T-helper 17 cell (primary cell): ENCODE measurements around the gene TSPAN12. TPM values are rescaled to one million over a fixed set of nuclear protein-coding genes. Genes with fewer than 3 reads are reported as not detected.

Experiments used
- ATAC-seq: fragments of 150-1000 bp; cut with Tn5 transposase; 2 replicates; pipeline ENCODE4 v1.10.0; 2021; ENCODE audit warnings: mild to moderate bottlenecking, moderate library complexity
- DNase-seq, 3 donors: peaks; one replicate each; pipeline versions ENCODE4 v3.0.0 to v3.0.0-alpha.2; 2020 to 2021
- H3K9me3 ChIP-seq: one replicate; pipeline ENCODE4 v1.7.0; 2013; ENCODE audit warnings: low read length, mild to moderate bottlenecking; ENCODE audit not compliant: control insufficient read depth, poor library complexity, severe bottlenecking
- H3K27ac Mint-ChIP-seq: one replicate; pipeline ENCODE4 v1.8.0; 2022; ENCODE audit warnings: mild to moderate bottlenecking, moderate library complexity, mixed read lengths
- H3K27me3 Mint-ChIP-seq: one replicate; pipeline ENCODE4 v1.8.0; 2022; ENCODE audit warnings: mixed read lengths
- H3K36me3 Mint-ChIP-seq: one replicate; pipeline ENCODE4 v1.8.0; 2022; ENCODE audit warnings: low read depth, mixed read lengths
- H3K4me1 Mint-ChIP-seq: one replicate; pipeline ENCODE4 v1.8.0; 2022; ENCODE audit warnings: mild to moderate bottlenecking, mixed read lengths
- H3K4me3 Mint-ChIP-seq: one replicate; pipeline ENCODE4 v1.8.0; 2022; ENCODE audit warnings: mild to moderate bottlenecking, moderate library complexity, mixed read lengths
- total RNA-seq, 4 donors: library from RNA in 2 of 4; stranded (reverse) in 2 of 4; gene quantifications; one replicate each; pipeline ENCODE4 v1.2.3 and lab custom pipeline; 2022 to 2026

Gene TSPAN12
- total RNA-seq, 2 donors from 2014 or later: not detected

GRCh38 chr7:120742372-120742771 lies 115.6 kb downstream of the TSPAN12 start:
- no peaks in the 10 kb centered on the region for H3K36me3 Mint-ChIP-seq
- no peak for ATAC-seq
- no peak overlapping the region for H3K4me3 Mint-ChIP-seq
- H3K4me1 Mint-ChIP-seq: no peaks in the 10 kb centered on the region
- no peak for DNase-seq
- no peak overlapping the region for H3K27ac Mint-ChIP-seq
- H3K27me3 Mint-ChIP-seq: peaks cover 8% of the 10 kb centered on the region
- H3K9me3 ChIP-seq: no peaks in the 10 kb centered on the region

- Mint-ChIP-seq H3K27ac (no peak overlapping the region), H3K36me3 (no peaks in the 10 kb centered on the region), H3K27me3 (peaks cover 11% of the 10 kb centered on the region), H3K4me3 (no peak overlapping the region), H3K4me1 (no peaks in the 10 kb centered on the region)
- DNase-seq (no peak), ATAC-seq (no peak)
- no peaks in the 10 kb centered on the region for H3K9me3 ChIP-seq
These were observed 116.4 kb downstream of the TSPAN12 start for GRCh38 chr7:120741371-120742042.

- Mint-ChIP-seq H3K4me1 (no peaks in the 10 kb centered on the region), H3K27me3 (peaks cover 11% of the 10 kb centered on the region), H3K36me3 (no peaks in the 10 kb centered on the region), H3K4me3 (no peak overlapping the region), H3K27ac (no peak overlapping the region)
- H3K9me3 ChIP-seq: no peaks in the 10 kb centered on the region
- DNase-seq: no peak
- ATAC-seq: no peak
These were observed 117.6 kb downstream of the TSPAN12 start for GRCh38 chr7:120740348-120740747.

GRCh38 chr7:120738816-120739215 lies 119.1 kb downstream of the TSPAN12 start:
- no peak overlapping the region for H3K27ac Mint-ChIP-seq
- no peak overlapping the region for H3K4me3 Mint-ChIP-seq
- no peaks in the 10 kb centered on the region for H3K36me3 Mint-ChIP-seq
- H3K9me3 ChIP-seq: no peaks in the 10 kb centered on the region
- no peak for ATAC-seq
- H3K4me1 Mint-ChIP-seq: no peaks in the 10 kb centered on the region
- no peak for DNase-seq
- peaks cover 11% of the 10 kb centered on the region for H3K27me3 Mint-ChIP-seq

Other genes starting within 250 kb of the TSPAN12 start
- 10 to 100 TPM; 32.8 to 41.2 TPM for gene ING3, start 92.6 kb upstream of the TSPAN12 start, total RNA-seq
- gene CPED1, start 130.6 kb upstream of the TSPAN12 start, total RNA-seq: under 1 TPM; 0.40 to 0.99 TPM